HepG2 (cell line): ENCODE measurements around the gene TRIM7. TPM values are rescaled to one million over a fixed set of nuclear protein-coding genes. Genes with fewer than 3 reads are reported as not detected.
A peak's percentile ranks its signal among the peaks of the same experiment; 100 is the strongest.

Experiments
- FUBP1 ChIP-seq: sonication (generic); formaldehyde crosslinking; IDR thresholded peaks from 2 replicates; pipeline ENCODE4 v1.5.1; 2020; ENCODE audit warnings: missing genetic modification reagents, mild to moderate bottlenecking, borderline replicate concordance
- MEF2D ChIP-seq: sonication (generic); formaldehyde crosslinking; IDR thresholded peaks from 2 replicates; pipeline ENCODE4 v1.5.1; 2020; ENCODE audit warnings: mild to moderate bottlenecking, missing genetic modification reagents
- NCOA2 ChIP-seq: sonication (generic); formaldehyde crosslinking; IDR thresholded peaks from 2 replicates; pipeline ENCODE4 v1.8.0; 2022; ENCODE audit warnings: inconsistent platforms
- SRSF1 ChIP-seq: fragments of 200-400 bp; formaldehyde crosslinking; optimal IDR thresholded peaks from 2 replicates; pipeline ENCODE3; 2017; ENCODE audit warnings: mild to moderate bottlenecking, low read depth, low read length, moderate library complexity
- TCF7 ChIP-seq: sonication (generic); IDR thresholded peaks from 2 replicates; pipeline ENCODE4 v1.6.1; 2016; ENCODE audit warnings: antibody characterized with exemption, low read depth
- TFE3 ChIP-seq: IDR thresholded peaks from 2 replicates; pipeline ENCODE4 v1.6.1; 2016
- ZBTB25 ChIP-seq: IDR thresholded peaks from 2 replicates; pipeline ENCODE4 v1.6.1; 2018; ENCODE audit warnings: missing genetic modification reagents
- ZFP1 ChIP-seq: IDR thresholded peaks from 2 replicates; pipeline ENCODE4 v1.6.1; 2016
- ZFP36L2 ChIP-seq: sonication (generic); formaldehyde crosslinking; IDR thresholded peaks from 2 replicates; pipeline ENCODE4 v1.4.0; 2020; ENCODE audit warnings: missing genetic modification reagents
- ZFP62 ChIP-seq: sonication (generic); formaldehyde crosslinking; IDR thresholded peaks from 2 replicates; pipeline ENCODE4 v1.4.0; 2020; ENCODE audit warnings: missing genetic modification reagents
- ZMYM3 ChIP-seq: sonication (generic); formaldehyde crosslinking; IDR thresholded peaks from 2 replicates; pipeline ENCODE4 v1.5.1; 2020; ENCODE audit warnings: mild to moderate bottlenecking, missing genetic modification reagents
- ZNF253 ChIP-seq: sonication (generic); formaldehyde crosslinking; IDR thresholded peaks from 2 replicates; pipeline ENCODE4 v1.8.0; 2022; ENCODE audit warnings: mild to moderate bottlenecking, missing genetic modification reagents, borderline replicate concordance
- ZNF274 ChIP-seq: sonication (generic); formaldehyde crosslinking; IDR thresholded peaks from 2 replicates; pipeline ENCODE4 v1.5.1; 2020; ENCODE audit warnings: mild to moderate bottlenecking, missing genetic modification reagents
- ZNF333 ChIP-seq: sonication (generic); formaldehyde crosslinking; IDR thresholded peaks from 2 replicates; pipeline ENCODE4 v1.4.0; 2020; ENCODE audit warnings: mild to moderate bottlenecking, missing genetic modification reagents, borderline replicate concordance
- ZNF33B ChIP-seq: sonication (generic); formaldehyde crosslinking; IDR thresholded peaks from 2 replicates; pipeline ENCODE4 v1.5.1; 2020; ENCODE audit warnings: mild to moderate bottlenecking, missing genetic modification reagents
- ZNF354B ChIP-seq: sonication (generic); formaldehyde crosslinking; IDR thresholded peaks from 2 replicates; pipeline ENCODE4 v1.8.0; 2022; ENCODE audit warnings: mild to moderate bottlenecking, missing genetic modification reagents
- ZNF383 ChIP-seq: sonication (generic); formaldehyde crosslinking; IDR thresholded peaks from 2 replicates; pipeline ENCODE4 v1.4.0; 2020; ENCODE audit warnings: missing genetic modification reagents, mild to moderate bottlenecking, borderline replicate concordance
- ZNF530 ChIP-seq: sonication (generic); formaldehyde crosslinking; IDR thresholded peaks from 2 replicates; pipeline ENCODE4 v1.5.0; 2020; ENCODE audit warnings: low read depth, mild to moderate bottlenecking, missing genetic modification reagents
- ZNF652 ChIP-seq: IDR thresholded peaks from 2 replicates; pipeline ENCODE4 v1.6.1; 2016; ENCODE audit warnings: low read depth, borderline replicate concordance
- ZNF770 ChIP-seq: sonication (generic); formaldehyde crosslinking; IDR thresholded peaks from 2 replicates; pipeline ENCODE4 v1.5.0; 2020; ENCODE audit warnings: mild to moderate bottlenecking, missing genetic modification reagents
- ZNF839 ChIP-seq: sonication (generic); formaldehyde crosslinking; IDR thresholded peaks from 2 replicates; pipeline ENCODE4 v1.4.0; 2020; ENCODE audit warnings: missing genetic modification reagents, mild to moderate bottlenecking, borderline replicate concordance
- ZSCAN21 ChIP-seq: sonication (generic); formaldehyde crosslinking; IDR thresholded peaks from 2 replicates; pipeline ENCODE4 v1.8.0; 2022; ENCODE audit warnings: mild to moderate bottlenecking, missing genetic modification reagents, moderate library complexity, borderline replicate concordance
- polyA plus RNA-seq, 8 experiments: library from polyadenylated mRNA; depleted of rRNA in 3 of 8; stranded (reverse) in 7 of 8; unstranded in 1 of 8; fragments of >200 nt; fragmentation: Illumina TruSeq in 4 of 8; extraction: Trizol in 4 of 8; gene quantifications; 2 replicates each; pipeline versions ENCODE4 v1.2.1 to v1.2.3, GENCODE V29; 2011 to 2016; ENCODE audit warnings: low read depth in 4 of 8, missing spikeins in 1 of 8, mixed read lengths in 1 of 8; ENCODE audit not compliant: insufficient read depth in 1 of 8
- total RNA-seq, 5 experiments: library from RNA; depleted of rRNA; stranded (reverse); fragments of >200 nt; fragmentation: Illumina TruSeq; extraction: Trizol; gene quantifications; 2 replicates each; pipeline ENCODE4 v1.2.3, GENCODE V29; 2016; ENCODE audit warnings: low read depth in 1 of 5

Gene TRIM7
- total and polyA plus RNA-seq, 2 of the 13 experiments (the other 11 are each of a cell fraction or from before 2014, with no cell fraction given): 0.13 TPM; not detected in 1

GRCh38 chr5:181243018-181243563 lies 38.1 kb upstream of the TRIM7 start (continued):
- TF ChIP-seq TFE3 (CRISPR knock-in tag) (no peak), TCF7 (no peak), ZNF652 (CRISPR knock-in tag) (no peak), ZMYM3 (CRISPR knock-in tag) (no peak), ZNF354B (CRISPR knock-in tag) (no peak), ZNF839 (CRISPR knock-in tag) (0 out of 2 replicates have a peak, but pooled peaks have one; percentile 14), ZNF274 (CRISPR knock-in tag) (no peak), ZNF383 (CRISPR knock-in tag) (no peak), SRSF1 (no peak), FUBP1 (CRISPR knock-in tag) (no peak), MEF2D (no peak), ZNF253 (CRISPR knock-in tag) (no peak), ZNF33B (no peak), ZNF333 (CRISPR knock-in tag) (0 out of 2 replicates have a peak, but pooled peaks have one; percentile 97), ZNF770 (CRISPR knock-in tag) (peak; percentile 51; the same call in 1 of the 2 replicates), ZNF530 (no peak), ZSCAN21 (CRISPR knock-in tag) (no peak), ZFP36L2 (CRISPR knock-in tag) (no peak), NCOA2 (no peak), ZBTB25 (CRISPR knock-in tag) (no peak), ZFP62 (no peak), ZFP1 (CRISPR knock-in tag) (no peak)
